HG03442 (cell line): ENCODE results near the gene DTD1.
A peak's percentile ranks its signal among the peaks of the same experiment; 100 is the strongest.
"Not testable (repeated sequence)": the region's sequence is repeated elsewhere in the genome, so short reads cannot be mapped to it uniquely, and the experiment has no call there.

Experiments
- ATAC-seq: cut with Tn5 transposase; IDR thresholded peaks from one replicate; pipeline ENCODE4 v1.9.1; 2021; ENCODE audit warnings: mild to moderate bottlenecking, moderate library complexity; ENCODE audit not compliant: unreplicated experiment

DTD1 gene

DNA sequence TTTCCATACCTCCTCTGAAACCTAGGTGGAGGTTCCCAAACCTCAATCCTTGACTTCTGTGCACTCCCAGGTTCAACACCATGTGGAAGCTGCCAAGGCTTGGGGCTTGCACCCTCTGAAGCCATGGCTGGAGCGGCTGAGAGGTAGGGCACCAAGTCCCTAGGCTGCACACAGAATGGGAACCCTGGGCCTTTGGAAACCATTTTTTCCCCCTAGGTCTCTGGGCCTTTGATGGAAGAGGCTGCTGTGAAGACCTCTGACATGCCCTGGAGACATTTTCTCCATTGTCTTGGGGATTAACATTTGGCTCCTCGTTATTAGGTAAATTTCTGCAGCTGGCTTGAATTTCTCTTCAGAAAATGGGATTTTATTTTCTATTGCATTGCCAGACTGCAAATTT is 199.2 kb downstream of the DTD1 start:
- ATAC-seq: not testable (repeated sequence)

GRCh38 chr20:18788021-18788420 is 200.2 kb downstream of the DTD1 start:
- ATAC-seq: no peak

- no peak for ATAC-seq
Measured at GRCh38 chr20:18790787-18791186, 202.9 kb downstream of the DTD1 start.

- peak; percentile 97 for ATAC-seq
Measured at GRCh38 chr20:18793625-18794427, 206.0 kb downstream of the DTD1 start.

DNA sequence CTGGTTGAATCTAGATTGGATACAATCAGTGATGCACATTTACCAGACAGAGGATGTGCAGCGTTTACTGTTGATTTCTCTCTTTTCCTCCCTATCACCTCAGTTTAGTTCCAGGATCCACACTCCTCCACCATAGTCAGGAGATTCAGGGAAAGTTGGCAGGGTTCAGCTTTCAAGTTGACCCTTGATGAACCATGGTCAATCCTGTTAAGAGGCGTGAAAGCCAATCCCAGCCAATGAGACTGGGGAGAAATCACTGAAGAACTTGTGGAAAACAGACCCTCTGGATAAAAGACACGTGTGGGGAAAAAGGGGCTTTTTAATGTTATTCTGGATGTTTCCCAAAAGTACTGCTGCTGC is 206.6 kb downstream of the DTD1 start:
- ATAC-seq: no peak

DNA sequence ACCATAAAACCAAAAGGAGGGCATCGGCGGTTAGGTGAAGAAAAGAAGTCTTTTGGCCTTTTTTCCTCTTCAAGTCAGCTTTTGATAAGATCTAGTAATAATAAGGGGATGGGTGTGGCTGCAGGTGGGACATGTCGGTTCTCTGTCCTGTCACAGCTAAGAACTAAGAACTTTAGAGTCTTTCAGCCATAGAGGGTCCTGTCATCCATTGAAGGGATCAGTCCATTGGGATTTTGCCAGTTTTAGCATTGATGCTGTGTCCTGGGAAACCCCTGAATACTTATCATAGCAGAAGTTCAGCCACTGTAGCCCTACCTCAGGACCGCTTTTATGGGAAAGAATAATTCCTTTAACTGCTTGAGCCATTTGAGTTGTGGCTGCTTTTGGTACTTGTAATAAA is 207.5 kb downstream of the DTD1 start:
- ATAC-seq: no peak

DNA sequence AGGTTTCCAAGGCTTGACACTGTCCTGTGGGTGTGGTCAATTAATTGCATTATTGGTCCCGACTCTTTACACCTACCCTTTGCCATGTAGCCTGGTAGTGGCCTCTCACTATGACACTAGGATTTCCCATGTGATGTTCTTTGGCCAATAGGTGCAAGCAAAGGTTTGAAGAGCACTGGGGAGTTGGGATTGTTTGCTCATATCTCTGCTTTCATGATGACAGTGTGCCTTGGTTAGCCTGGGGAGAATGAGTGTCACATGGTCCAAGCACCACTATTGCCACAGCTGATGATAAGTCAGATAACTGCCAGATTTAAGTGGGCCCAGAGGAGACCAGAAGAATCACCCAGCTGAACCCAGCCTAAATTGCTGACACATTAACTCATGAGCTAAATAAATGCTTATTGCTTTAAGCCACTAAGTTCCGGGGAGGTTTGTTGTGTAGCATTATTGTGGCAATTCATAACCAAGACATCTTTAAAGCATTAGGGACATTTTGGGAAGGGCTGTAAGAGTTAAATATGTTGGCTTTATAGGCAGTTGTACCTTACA is 208.5 kb downstream of the DTD1 start:
- ATAC-seq: no peak

DNA sequence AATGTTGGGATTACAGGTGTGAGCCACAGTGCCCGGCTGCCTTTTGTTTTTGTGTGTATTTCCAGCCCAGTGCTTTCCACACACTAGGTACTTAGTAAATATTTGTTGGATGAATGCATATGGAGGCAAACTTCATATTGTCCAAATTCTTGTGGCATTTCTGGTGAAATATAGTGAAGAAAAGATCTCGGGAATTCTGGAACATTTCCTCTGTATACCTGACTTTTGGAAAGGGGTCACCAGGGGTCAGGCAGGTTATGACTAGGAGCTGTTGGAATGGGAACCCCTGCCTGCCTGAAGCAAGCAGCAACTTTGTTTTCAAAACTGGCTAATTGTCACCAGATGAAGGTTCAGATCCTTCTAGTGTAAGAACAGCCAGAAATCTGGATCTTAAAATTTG is 213.7 kb downstream of the DTD1 start:
- ATAC-seq: no peak

- ATAC-seq: no peak
Measured at GRCh38 chr20:18802012-18802634, 214.3 kb downstream of the DTD1 start.

DNA sequence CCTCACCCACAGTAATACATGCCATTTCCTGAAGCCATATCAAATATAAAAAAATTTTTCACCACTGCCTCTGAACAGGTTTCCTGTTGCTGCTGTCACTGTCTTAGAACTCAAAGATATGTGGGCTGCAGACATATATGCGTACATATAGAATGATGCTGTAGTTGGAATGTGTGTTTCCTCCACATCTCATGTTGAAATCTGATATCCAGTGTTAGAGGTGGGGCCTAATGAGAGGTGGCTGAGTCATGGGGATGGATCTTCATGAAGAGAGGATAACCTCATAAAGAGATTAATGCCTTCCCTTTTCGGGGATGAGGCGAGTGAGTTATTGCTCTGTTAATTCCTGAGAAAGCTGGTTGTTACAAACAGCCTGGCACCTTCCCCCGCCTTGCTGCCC is 218.0 kb downstream of the DTD1 start:
- no peak for ATAC-seq

DNA sequence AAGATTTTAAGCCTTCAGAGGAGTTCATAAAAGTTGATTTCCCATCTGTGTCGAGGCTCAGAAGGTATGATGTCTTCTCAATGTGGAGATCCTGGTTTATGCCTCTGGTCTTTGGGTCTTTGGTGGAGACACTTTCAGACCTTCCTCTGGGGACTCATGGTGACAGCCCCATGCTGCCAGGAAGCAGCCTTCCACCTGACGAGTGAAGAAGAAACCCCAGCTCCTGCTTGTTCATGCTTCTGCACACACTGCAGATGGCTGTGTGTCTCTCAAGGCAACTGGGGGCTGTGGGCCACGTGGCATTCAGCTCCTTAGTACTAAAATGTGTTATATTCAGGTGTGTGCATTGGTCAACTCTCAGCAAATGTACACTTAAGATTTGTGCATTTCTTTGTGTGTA is 220.9 kb downstream of the DTD1 start:
- no peak for ATAC-seq

GRCh38 chr20:18811186-18811585 is 223.3 kb downstream of the DTD1 start:
- no peak for ATAC-seq

DNA sequence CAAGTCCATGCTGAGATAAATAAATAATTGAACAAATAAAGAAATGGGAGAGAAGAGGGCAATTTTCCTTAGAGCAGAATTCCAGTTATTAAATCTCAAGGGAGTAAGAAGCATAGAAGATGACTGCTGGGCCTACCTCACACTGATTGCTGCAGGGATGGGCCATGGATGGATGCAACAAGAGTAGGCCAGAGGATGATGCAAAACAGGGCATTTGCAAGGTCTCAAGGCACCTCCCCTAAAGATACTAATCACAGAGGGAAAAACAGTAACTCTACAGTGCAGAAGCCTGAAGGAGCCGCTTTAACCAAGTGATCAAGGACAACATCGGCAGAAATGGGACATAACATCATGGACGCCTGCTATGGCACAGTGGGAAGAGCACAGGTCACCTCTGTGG is 224.1 kb downstream of the DTD1 start:
- no peak for ATAC-seq

DNA sequence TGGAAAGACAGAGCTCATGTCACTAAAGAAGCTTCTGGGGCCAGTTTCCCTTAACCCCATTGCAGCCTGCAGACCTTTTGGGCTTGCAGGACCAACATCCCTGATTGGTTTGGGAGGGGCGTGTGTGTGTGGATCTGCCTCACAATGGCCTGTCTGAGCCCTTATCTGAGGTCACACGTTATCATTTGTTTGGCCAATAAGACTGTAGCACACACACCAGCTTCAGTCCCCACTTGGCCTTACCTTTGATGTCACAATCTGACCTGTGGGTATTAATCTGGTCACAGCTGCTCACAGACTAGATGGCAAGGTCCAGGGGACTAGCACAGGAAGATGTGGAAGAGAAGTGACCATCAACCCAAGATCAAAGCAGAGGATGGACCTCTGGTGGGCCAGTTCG is 225.6 kb downstream of the DTD1 start, which contains the start of gene SCP2D1:
Gene SCP2D1, plus strand, starts transcription at position 301 of the 400 bp plus-strand sequence. Its CDS starts 33 bp downstream, at position 334.
- no peak for ATAC-seq

DNA sequence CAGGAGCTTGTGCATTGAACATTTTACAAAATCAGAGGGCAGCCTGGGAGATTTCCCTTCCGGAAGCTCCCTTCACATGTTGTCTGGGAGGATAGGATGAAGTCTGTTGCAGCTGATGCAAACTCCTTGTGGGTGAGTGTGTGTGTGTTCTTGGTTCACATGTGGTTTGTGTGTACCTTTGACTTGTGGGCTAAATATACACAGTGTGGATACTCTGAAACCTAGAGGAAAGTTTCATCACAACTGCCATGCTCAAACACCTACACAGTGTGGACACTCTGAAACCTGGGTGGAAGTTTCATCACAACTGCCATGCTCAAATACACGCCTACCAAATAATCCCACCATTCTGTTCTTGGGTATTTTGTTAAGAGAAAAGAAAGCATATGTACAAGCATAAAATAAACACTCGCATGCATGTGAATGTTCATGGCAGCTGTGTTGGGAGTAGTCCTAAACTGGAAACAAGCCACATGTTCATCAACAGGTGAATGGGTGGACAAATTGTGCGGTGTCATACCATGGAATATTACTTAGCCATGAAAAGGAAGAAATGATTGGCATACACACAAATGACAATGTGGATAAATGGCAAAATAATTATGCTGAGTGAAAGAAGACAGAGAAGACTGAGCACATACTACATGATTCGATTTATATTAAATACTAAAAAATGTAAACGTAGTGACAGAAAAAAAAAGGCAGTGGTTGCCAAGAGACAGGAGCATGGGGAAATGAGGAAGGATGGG is 227.5 kb downstream of the DTD1 start:
- ATAC-seq: no peak
